PC-3 (cell line): ENCODE results near the gene PRR13.

Source experiments
- CTCF ChIP-seq: fragments of 300-600 bp; sonication (generic); conservative IDR thresholded peaks from 2 replicates; pipeline ENCODE4 v1.5.1; 2017; ENCODE audit warnings: antibody characterized with exemption, low read depth, mild to moderate bottlenecking, low read length
- EZH2 ChIP-seq: fragments of 300-600 bp; sonication (generic); IDR thresholded peaks from one replicate; pipeline ENCODE4 v1.6.1; 2017; ENCODE audit warnings: antibody characterized with exemption, mild to moderate bottlenecking, low read length; ENCODE audit not compliant: unreplicated experiment
- EZH2phosphoT487 ChIP-seq: fragments of 300-600 bp; sonication (generic); IDR thresholded peaks from 2 replicates; pipeline ENCODE4 v1.6.1; 2018; ENCODE audit warnings: mild to moderate bottlenecking, antibody characterized with exemption, low read length, borderline replicate concordance

GRCh38 chr12:53425515-53426150 lies 15.9 kb upstream of the PRR13 start:
- TF ChIP-seq CTCF, result no peak
- no peak for TF ChIP-seq EZH2phosphoT487
- TF ChIP-seq EZH2, result no peak
